Mesendoderm (in vitro differentiated cells): Measurements from ENCODE around the gene NOM1.

Source experiments
- DNase-seq: peaks from one replicate; pipeline ENCODE4 v3.0.0; 2013
- H2AK5ac ChIP-seq: 2 replicates; pipeline ENCODE4 v1.6.1; 2013; ENCODE audit warnings: low read length, inconsistent platforms
- H2BK120ac ChIP-seq: 2 replicates; pipeline ENCODE4 v1.6.1; 2013; ENCODE audit warnings: low read depth, mild to moderate bottlenecking, low read length, moderate library complexity, mixed read lengths
- H2BK15ac ChIP-seq: replicated peaks from 2 replicates; pipeline ENCODE4 v1.6.1; 2013; ENCODE audit warnings: low read depth, mild to moderate bottlenecking, moderate library complexity
- H2BK5ac ChIP-seq: 2 replicates; pipeline ENCODE4 v1.6.1; 2013; ENCODE audit warnings: low read length, inconsistent platforms
- H3K18ac ChIP-seq: 2 replicates; pipeline ENCODE4 v1.6.1; 2013; ENCODE audit warnings: mild to moderate bottlenecking, low read length, mixed read lengths
- H3K23ac ChIP-seq: one replicate; pipeline ENCODE4 v1.6.1; 2013; ENCODE audit warnings: low read length
- H3K27ac ChIP-seq: 2 replicates; pipeline ENCODE4 v1.5.1; 2013; ENCODE audit warnings: low read depth, mild to moderate bottlenecking, inconsistent platforms, low read length, moderate library complexity
- H3K27me3 ChIP-seq: 2 replicates; pipeline ENCODE4 v1.6.1; 2013; ENCODE audit warnings: low read length, control low read depth, mild to moderate bottlenecking, inconsistent platforms; ENCODE audit not compliant: insufficient read depth, poor library complexity
- H3K36me3 ChIP-seq: 2 replicates; pipeline ENCODE4 v1.6.1; 2013; ENCODE audit warnings: low read length, inconsistent platforms; ENCODE audit not compliant: control insufficient read depth, insufficient read depth
- H3K4ac ChIP-seq: one replicate; pipeline ENCODE4 v1.6.1; 2013; ENCODE audit warnings: low read depth, mild to moderate bottlenecking, low read length, moderate library complexity
- H3K4me1 ChIP-seq: 2 replicates; pipeline ENCODE4 v1.6.1; 2013; ENCODE audit warnings: low read depth, low read length, inconsistent platforms; ENCODE audit not compliant: control insufficient read depth
- H3K4me2 ChIP-seq: 2 replicates; pipeline ENCODE4 v1.6.1; 2013; ENCODE audit warnings: low read length
- H3K4me3 ChIP-seq: 2 replicates; pipeline ENCODE4 v1.5.1; 2013; ENCODE audit warnings: mild to moderate bottlenecking, low read length
- H3K56ac ChIP-seq: one replicate; pipeline ENCODE4 v1.6.1; 2013; ENCODE audit warnings: low read length
- H3K79me1 ChIP-seq: 2 replicates; pipeline ENCODE4 v1.6.1; 2013; ENCODE audit warnings: low read length, inconsistent platforms
- H3K79me2 ChIP-seq: 2 replicates; pipeline ENCODE4 v1.6.1; 2013; ENCODE audit warnings: mild to moderate bottlenecking, low read length; ENCODE audit not compliant: control insufficient read depth, insufficient read depth
- H3K9ac ChIP-seq: 2 replicates; pipeline ENCODE4 v1.6.1; 2013; ENCODE audit warnings: low read length, inconsistent platforms
- H4K5ac ChIP-seq: one replicate; pipeline ENCODE4 v1.6.1; 2013; ENCODE audit warnings: low read length
- H4K8ac ChIP-seq: one replicate; pipeline ENCODE4 v1.6.1; 2013; ENCODE audit warnings: low read depth, mild to moderate bottlenecking, control low read depth, low read length, moderate library complexity
- WGBS: extraction: QIAGEN DNeasy Blood & Tissue Kit; methylation state at CpG from one replicate; pipeline ENCODE4 v1.1.7; 2013; ENCODE audit warnings: low lambda C conversion rate, missing lambda C conversion rate; ENCODE audit not compliant: insufficient coverage; ENCODE audit errors: extremely low coverage; 5-methylcytosine and 5-hydroxymethylcytosine counted together

Gene NOM1

GRCh38 chr7:156998988-156999957, 49.8 kb downstream of the NOM1 start:
- Histone ChIP-seq H3K79me2 (no peaks in the 10 kb centered on the region), H3K18ac (peak overlapping the region; percentile 32), H3K79me1 (no peaks in the 10 kb centered on the region), H2BK120ac (no peak overlapping the region), H3K27ac (no peak overlapping the region), H3K27me3 (peaks cover 66% of the 10 kb centered on the region), H4K5ac (no peak overlapping the region), H2BK5ac (no peak overlapping the region), H4K8ac (no peak overlapping the region), H3K36me3 (no peaks in the 10 kb centered on the region), H2BK15ac (no peak overlapping the region), H3K56ac (no peak overlapping the region), H3K4ac (no peak overlapping the region), H3K4me2 (no peak overlapping the region), H3K9ac (no peak overlapping the region), H3K4me3 (no peak overlapping the region), H3K23ac (no peak overlapping the region), H3K4me1 (no peaks in the 10 kb centered on the region), H2AK5ac (no peak overlapping the region)
- peak; percentile 20 for DNase-seq
- WGBS, result no CpG with 5 or more reads among the region's 57 CpGs

DNA sequence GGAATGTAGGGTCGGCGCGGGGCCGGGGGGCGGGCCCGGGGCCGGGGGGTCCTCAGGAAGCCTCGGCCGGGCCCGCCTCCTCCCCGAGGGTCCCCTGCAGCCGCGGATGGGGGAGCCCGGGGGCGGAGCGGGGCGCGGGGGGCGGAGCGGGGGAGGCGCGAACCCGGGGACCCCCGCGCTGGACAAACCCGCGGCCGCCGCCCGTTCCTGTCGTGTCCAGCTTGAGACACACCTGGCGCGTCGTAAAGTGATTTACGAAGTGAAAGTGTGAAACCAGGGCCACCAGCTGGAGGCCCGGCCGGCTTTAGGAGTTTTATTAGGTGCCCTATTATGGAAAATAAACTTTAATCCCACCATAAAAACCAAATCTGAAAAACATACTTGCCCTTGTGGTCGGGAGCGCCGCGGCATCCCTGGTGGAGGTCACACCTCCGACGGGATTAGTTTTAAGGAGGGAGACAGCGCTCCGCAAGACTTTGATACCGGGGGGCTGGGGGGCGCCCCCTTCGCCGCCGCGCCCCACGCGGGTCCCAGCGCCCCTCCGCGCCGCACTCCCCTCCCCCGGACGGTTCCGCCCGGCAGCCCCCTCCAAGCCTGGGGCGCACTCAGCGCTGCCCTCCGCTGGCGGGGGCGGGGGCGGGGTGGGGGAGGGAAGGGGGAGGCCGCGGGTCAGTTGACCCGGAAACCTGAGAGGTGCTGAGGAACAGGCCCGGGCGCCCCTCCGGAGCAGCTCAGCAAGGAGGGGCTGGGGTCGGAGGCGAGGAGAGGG, 50.6 kb downstream of the NOM1 start:
- no peak overlapping the region for H3K27ac ChIP-seq
- no peak overlapping the region for H4K8ac ChIP-seq
- no peak overlapping the region for H2BK15ac ChIP-seq
- H3K18ac ChIP-seq, result peak overlapping the region; percentile 32
- H3K27me3 ChIP-seq, result peaks cover 74% of the 10 kb centered on the region
- H2AK5ac ChIP-seq, result no peak overlapping the region
- H3K4me1 ChIP-seq, result no peaks in the 10 kb centered on the region
- no peaks in the 10 kb centered on the region for H3K79me2 ChIP-seq
- H2BK5ac ChIP-seq, result no peak overlapping the region
- WGBS, result no CpG with 5 or more reads among the region's 75 CpGs
- H3K4me3 ChIP-seq, result no peak overlapping the region
- no peak overlapping the region for H3K4ac ChIP-seq
- no peak overlapping the region for H2BK120ac ChIP-seq
- H3K79me1 ChIP-seq, result no peaks in the 10 kb centered on the region
- DNase-seq, result no peak
- no peak overlapping the region for H3K56ac ChIP-seq
- H4K5ac ChIP-seq, result no peak overlapping the region
- no peak overlapping the region for H3K23ac ChIP-seq
- no peak overlapping the region for H3K9ac ChIP-seq
- H3K36me3 ChIP-seq, result no peaks in the 10 kb centered on the region
- no peak overlapping the region for H3K4me2 ChIP-seq

DNA sequence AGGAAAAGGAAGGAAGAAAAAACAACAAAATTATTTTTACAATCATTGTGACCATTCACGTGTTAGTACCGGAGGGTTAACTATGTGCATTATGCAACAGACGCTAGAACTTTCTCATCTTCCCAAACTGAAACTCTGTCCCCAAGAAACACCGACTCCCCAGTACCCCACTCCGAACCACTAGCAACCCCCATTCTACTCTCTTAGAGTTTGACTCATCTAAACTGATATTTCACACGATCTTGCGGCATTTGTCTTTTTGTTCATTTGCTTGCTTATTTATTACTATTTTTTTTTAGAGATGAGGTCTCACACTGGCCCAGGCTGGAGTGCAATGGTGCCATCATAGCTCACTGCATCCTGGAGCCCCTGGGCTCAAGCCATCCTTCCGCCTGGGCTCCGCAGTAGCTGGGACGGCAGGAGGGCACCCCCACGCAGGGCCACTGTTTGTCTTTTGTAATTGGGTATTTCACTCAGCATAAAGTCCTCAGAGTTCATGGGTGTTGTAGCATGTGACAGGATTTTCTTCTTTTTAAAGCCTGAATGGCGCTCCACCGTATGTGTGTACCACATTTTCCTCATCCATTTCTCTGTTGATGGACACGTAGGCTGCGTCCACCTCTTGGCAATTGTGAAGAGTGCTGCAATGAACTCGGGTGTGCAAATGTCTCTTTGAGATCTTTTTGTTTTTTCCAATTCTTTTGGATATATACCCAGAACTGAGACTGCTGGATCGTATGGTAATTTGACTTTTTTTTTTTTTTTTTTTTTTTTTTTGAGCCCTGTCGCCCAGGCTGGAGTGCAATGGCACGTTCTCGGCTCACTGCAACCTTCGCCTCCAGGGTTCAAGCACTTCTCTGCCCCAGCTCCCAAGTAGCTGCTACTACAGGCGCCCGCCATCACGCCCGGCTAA, 51.5 kb downstream of the NOM1 start:
- H2AK5ac ChIP-seq, result no peak overlapping the region
- H3K79me2 ChIP-seq, result no peaks in the 10 kb centered on the region
- no peak overlapping the region for H3K56ac ChIP-seq
- H3K27ac ChIP-seq, result no peak overlapping the region
- no peak overlapping the region for H3K4me2 ChIP-seq
- H3K9ac ChIP-seq, result no peak overlapping the region
- H4K5ac ChIP-seq, result no peak overlapping the region
- no peak overlapping the region for H2BK5ac ChIP-seq
- no peak overlapping the region for H3K23ac ChIP-seq
- H3K36me3 ChIP-seq, result no peaks in the 10 kb centered on the region
- H3K79me1 ChIP-seq, result no peaks in the 10 kb centered on the region
- DNase-seq, result no peak
- no peak overlapping the region for H3K18ac ChIP-seq
- H2BK15ac ChIP-seq, result no peak overlapping the region
- no peak overlapping the region for H4K8ac ChIP-seq
- H3K4ac ChIP-seq, result no peak overlapping the region
- no CpG with 5 or more reads among the region's 25 CpGs for WGBS
- no peak overlapping the region for H3K4me3 ChIP-seq
- H3K4me1 ChIP-seq, result no peaks in the 10 kb centered on the region
- peaks cover 83% of the 10 kb centered on the region for H3K27me3 ChIP-seq
- H2BK120ac ChIP-seq, result no peak overlapping the region

DNA sequence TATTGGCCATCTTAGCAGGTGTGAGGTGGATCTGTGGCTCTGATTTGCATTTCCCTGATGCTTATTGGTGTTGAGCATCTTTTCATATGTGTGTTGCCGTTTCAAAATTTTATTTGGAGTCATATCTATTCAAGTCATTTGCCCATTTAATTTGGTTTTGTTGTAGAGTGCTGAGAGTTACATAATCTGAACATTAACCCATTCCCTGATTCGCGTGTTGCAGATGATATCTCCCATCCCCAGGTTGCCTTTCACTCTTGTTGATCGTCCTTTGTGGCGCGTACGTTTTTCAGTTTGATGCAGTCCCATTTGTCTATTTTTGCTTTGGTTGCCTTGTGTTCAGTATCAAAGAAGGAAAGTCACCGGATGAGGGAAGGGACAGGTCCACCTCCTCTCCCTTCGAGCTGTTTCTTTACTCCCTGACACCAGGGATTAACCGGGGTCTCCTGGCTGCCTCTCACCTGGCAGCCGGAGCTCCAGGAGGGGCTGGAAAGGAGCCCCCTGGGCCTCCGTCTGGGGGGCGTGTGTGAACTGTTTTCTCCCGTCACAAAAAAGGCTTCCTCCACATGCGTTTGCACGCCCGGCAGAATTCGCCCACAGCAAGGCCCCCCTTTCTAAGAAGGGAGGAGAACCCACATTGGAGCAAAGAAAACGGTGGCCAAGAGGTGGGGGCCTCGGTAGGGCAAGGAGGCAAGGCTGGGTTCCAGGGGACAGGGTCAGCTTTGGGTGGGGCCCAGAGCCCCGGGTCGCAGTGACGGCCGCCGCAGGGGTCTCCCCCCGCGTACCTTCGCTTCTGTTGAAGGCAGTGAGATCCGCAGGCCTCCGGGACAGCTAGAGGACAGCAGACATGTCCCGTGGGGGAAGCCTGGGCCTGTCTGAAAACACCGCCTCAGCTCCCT, 52.7 kb downstream of the NOM1 start:
- Histone ChIP-seq H4K5ac (no peak overlapping the region), H3K56ac (no peak overlapping the region), H2BK120ac (no peak overlapping the region), H3K79me1 (no peaks in the 10 kb centered on the region), H3K27me3 (peaks cover 91% of the 10 kb centered on the region), H3K4ac (no peak overlapping the region), H3K79me2 (no peaks in the 10 kb centered on the region), H3K9ac (no peak overlapping the region), H3K18ac (no peak overlapping the region), H3K36me3 (no peaks in the 10 kb centered on the region), H3K27ac (no peak overlapping the region), H4K8ac (no peak overlapping the region), H3K4me1 (no peaks in the 10 kb centered on the region), H2AK5ac (no peak overlapping the region), H2BK15ac (no peak overlapping the region), H3K4me2 (no peak overlapping the region), H2BK5ac (no peak overlapping the region), H3K23ac (no peak overlapping the region), H3K4me3 (no peak overlapping the region)
- no peak for DNase-seq
- no CpG with 5 or more reads among the region's 32 CpGs for WGBS
